ENCODE data around the gene GALNT11.
A peak's percentile ranks its signal among the peaks of the same experiment; 100 is the strongest.

The GALNT11 gene

DNA sequence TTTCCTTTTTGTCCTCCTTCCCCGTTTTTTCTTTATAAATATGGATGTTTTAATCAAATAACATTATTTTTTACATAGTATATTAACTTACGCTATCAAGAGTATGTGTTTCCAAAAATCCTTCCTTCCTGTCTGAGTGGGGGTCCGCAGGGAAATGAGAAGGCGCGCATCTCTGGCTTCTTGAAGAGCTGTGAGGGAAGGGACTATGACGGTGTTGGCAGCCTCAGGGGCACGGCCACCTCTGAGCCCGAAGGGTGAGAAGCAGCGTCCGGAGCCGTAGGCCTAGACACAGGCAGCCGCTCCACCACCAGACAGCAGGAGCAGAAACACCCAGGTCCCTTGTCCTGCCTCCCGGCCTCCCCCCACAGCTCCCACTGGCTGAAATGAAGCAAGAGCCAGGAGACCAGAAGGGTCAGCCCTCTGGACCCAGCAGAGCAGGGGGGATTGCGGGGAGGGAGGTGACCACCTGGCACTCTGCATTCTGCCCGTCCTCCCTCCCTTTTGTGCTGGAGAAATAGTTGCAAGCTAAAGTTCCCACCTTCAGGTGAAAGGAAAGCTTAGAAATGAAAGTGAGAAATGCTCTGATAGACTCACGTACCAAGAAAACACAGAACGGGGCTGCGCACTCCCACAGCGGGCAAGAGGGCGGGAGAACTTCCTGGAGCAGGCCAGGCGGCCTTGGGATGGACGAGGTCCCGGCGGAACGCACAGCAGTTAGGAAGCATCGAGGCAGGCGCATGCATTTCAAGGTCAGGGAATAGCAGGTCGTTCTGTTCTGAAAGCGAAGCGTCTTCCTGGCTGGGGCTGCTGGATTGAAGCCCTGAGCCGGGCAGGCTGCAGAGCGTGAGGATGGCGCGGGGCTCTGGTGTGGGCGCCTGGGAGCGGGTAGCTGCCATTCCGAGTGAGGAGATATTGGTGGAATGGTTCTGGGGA lies 105.5 kb downstream of the GALNT11 start:
- DNase-seq: no peak
- in situ Hi-C loops (cut with HindIII; ENCODE audit: low pct_ligation_motif_present, low pct_unique_long_range_greater_than_20kb, low sequenced_read_pairs): no loop called here

DNA sequence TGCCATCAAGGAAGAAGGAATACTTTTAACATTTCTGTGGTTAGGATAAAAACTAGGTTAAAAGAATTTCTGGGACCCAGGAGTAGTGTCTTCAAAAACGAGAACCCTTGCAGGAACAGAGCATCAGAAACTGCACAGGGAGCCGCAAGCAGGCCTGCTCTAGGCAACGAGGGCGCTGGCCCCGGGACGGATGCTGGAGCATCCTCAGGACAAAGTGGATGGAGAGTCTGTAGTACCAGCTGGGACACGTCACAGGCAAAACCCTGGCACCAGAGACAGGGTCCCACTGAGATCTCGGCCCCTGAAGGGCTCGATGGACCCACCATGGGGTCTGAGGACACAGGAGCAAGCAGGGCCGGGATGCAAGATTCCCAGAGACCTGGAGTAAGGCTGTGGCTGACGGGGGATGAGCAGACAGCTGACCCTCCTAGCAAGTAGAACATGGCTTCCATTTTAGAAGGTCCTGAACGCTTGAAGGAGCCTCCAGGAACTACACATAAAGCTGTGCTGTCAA lies 106.6 kb downstream of the GALNT11 start:
- DNase-seq: no peak
- in situ Hi-C loops (cut with HindIII; ENCODE audit: low pct_ligation_motif_present, low pct_unique_long_range_greater_than_20kb, low sequenced_read_pairs): no loop called here

DNA sequence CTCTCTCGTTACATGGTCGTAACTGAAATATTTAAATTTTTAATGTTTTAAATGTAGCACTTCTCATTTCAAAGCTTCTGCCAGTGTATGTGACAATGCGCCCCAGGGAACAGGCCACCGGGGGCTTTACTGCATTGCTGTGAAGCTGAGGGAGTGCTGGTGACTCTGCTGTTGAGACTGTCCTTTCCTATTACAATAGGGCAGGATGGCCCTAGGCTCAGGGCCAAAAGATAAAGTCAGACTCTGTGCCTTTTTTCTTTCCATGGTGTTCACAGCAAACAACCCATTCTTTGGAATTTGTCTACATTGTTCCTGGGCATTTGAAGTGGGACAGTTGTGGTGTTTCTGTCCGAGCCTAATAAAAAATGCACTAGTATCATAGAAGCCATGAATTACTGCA lies 107.3 kb downstream of the GALNT11 start:
- DNase-seq: no peak
- in situ Hi-C loops (cut with HindIII; ENCODE audit: low pct_ligation_motif_present, low pct_unique_long_range_greater_than_20kb, low sequenced_read_pairs): no loop called here

DNA sequence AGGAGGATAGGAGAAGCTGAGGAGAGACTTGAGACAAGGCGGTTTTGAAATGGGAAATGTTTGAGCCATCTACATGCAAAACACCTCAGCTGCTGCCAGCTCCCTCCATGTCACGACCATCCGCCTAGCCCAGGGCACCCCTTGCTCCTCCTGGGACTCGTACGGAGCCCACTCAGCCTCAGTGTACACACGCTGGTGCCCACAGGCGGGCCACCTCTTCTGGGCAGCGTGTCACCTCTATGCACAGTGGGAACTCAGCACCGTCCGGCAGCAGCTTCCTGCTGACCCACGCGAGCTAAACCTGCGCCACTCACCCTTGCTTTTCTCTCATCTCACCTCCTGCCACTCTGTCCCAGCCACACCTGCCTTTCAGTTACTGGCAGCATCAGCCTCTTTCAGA lies 108.3 kb downstream of the GALNT11 start:
- in situ Hi-C loops (cut with HindIII; ENCODE audit: low pct_ligation_motif_present, low pct_unique_long_range_greater_than_20kb, low sequenced_read_pairs): no loop called here
- DNase-seq: no peak

DNA sequence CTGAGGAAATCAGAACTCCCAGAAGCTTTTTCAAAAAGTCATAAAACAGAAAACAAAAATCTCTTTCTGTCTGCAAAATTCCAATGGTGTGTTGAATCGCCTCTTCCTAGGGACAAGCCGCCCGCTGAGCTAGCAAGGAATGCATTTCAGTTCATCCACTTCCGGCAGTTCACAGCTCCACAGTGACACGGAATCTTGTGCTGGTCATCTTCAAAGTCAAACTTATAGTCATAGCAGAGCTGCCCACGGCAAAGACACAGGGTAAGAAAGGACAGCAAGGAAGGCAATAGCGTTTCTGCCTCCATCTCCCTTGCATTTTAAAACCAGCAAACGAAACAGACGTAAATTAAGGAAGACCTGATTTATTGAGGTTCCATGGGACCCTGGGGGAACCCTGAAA lies 111.2 kb downstream of the GALNT11 start:
- in situ Hi-C loops (cut with HindIII; ENCODE audit: low pct_ligation_motif_present, low pct_unique_long_range_greater_than_20kb, low sequenced_read_pairs): no loop called here
- DNase-seq: no peak

DNA sequence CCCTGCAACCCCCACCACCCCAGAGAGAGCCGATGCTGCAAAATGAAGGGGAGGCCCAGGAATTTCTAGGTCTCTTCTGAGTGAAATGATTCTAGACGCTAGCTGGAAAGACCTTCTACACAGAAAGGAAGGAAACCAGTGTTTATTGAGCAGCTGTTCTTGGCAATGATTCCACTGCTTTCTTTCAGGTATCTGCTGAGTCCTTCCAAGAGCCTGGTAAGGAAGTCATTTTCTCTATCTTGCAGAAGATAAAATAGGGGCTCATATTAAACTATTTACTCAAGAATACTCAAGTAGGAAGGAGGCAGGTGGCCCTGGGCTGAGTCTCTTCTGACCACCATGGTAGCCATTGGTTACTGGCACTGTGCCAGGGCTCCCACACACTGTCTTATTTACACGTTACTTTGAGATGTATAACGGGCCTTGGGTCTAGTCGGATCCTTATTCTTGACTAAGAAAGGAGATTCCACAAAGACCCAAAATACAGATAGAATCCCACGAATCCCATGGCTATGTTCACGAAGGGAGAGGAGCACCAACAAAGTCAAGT lies 112.1 kb downstream of the GALNT11 start:
- in situ Hi-C loops (cut with HindIII; ENCODE audit: low pct_ligation_motif_present, low pct_unique_long_range_greater_than_20kb, low sequenced_read_pairs): no loop called here
- DNase-seq: no peak

DNA sequence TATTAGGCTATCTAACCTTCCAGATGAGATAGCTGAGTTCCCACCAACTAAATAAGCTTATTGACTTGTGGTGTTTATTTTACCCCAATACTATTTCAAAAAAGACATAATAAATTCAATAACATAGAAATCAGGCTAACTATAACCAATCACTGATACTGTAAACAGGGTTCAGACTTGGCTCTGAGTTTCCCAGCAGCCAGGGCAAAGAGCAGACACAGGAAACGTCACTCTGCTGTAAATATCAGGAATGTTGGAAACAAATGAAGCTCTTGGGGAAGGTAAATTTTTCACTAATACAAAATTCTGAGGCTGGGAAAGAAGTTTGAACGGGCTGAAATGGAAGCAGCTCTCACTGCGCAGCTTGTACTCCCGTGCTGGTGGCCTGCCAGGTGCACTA lies 114.6 kb downstream of the GALNT11 start:
- no peak for DNase-seq
- in situ Hi-C loops (cut with HindIII; ENCODE audit: low pct_ligation_motif_present, low pct_unique_long_range_greater_than_20kb, low sequenced_read_pairs): no loop called here

DNA sequence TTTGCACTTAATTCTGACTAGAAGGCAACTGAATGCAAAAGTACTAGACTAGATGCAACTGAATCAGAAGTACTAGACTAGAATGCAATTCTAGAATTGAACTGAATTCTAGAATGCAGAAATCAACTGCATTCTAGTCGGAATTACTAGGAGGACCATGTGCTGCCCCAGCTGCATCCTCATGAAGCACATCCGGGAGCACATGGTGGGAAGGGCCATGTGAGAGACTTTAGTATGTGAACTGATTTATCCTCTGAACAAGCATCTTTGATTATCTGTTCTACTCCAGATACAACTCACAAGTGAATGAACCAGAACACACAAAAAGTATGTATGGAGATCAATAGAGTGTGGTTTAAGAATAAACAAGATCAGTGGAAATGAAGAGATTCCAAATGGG lies 115.1 kb downstream of the GALNT11 start:
- no peak for DNase-seq
- in situ Hi-C loops (cut with HindIII; ENCODE audit: low pct_ligation_motif_present, low pct_unique_long_range_greater_than_20kb, low sequenced_read_pairs): no loop called here

DNA sequence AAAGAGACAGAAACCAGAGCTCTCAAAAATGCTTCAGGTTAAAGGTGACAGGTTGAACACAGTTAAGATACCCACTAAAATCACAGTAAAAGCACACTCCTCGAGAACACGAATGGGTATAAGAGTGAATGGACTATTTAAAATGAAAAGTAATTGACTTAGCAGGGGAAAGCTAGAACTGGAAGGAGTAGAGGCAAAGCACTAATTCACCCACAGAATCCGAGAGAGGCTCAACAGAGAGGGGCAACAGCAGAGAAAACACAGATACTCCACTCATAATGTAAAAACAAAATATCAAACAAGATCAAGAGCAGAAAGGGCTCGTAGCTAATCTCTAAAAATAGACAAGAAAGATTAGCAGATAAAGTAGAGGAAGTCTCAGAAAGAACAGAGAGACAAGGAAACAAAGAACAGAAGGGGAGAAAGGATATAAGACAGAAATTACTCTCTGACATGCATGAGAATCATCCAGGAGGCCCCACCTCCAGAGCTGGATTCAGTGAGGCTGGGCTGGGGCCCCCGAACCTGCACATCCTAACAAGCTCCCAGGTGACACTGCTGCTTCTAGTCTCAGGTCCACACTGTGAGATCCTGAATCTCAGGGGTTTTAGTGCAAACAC lies 117.6 kb downstream of the GALNT11 start:
- no peak for DNase-seq
- in situ Hi-C loops (cut with HindIII; ENCODE audit: low pct_ligation_motif_present, low pct_unique_long_range_greater_than_20kb, low sequenced_read_pairs): no loop called here

DNA sequence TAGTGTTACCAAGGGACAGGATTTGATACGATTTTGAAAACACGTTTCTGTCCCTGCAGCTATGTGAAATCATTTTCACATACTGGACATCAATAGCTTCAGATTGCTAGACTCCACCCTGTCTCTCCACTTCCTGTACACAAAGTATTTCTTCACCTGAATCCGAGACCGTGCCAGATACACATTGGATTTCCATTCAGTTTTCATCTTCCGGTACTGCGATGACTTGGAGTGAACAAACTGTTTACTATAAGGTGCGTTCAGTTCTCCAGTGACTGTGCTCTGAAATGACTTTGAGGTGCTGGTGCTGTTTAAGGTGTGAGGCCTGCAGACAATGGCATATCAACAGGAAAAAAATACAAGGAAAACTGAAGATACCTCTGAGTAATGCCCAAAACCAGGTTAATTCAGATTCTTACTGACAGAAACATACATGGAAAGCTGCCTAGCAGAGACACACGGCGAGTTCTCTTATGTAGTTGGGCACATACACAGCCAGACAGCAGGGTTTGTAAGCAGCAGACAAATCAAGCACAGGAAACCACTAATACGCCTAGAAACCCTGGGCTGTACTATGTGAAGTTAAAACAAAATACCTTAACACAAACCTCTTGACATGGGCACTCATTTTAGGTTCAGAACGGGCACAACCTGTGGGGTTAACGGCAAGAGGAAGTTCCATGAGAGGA lies 119.2 kb downstream of the GALNT11 start:
- DNase-seq: no peak
- in situ Hi-C loops (cut with HindIII; ENCODE audit: low pct_ligation_motif_present, low pct_unique_long_range_greater_than_20kb, low sequenced_read_pairs): no loop called here

DNA sequence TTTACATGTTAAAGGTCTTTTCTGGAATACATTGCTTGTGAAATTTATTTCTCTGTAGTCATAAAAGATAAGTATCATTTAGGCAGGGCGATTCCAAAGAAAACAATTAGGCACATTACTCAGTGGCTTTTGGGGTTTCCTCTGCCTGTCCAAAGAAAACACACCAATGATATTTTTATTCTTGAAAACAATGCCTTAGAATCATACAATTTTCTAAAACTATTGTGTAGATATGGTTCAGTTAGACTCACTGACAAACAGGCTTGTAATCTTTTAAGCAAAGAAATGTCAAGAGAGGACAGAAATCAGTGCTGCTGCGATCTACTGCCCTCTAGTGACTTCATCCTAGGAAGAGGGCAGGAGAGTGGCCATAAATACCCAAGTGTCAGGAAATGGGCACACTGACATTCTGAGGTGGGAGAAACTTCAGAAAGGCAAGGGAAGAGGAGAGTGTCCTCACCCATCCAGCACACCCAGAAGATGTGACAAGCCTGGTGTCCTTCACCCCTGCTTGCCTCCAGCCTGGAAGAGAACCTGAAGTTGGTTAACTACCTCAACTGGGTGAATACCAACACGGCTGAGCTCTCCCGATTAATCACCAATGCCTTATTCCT lies 120.5 kb downstream of the GALNT11 start:
- peak; percentile 64 for DNase-seq
- in situ Hi-C loops (cut with HindIII; ENCODE audit: low pct_ligation_motif_present, low pct_unique_long_range_greater_than_20kb, low sequenced_read_pairs): no loop called here

DNA sequence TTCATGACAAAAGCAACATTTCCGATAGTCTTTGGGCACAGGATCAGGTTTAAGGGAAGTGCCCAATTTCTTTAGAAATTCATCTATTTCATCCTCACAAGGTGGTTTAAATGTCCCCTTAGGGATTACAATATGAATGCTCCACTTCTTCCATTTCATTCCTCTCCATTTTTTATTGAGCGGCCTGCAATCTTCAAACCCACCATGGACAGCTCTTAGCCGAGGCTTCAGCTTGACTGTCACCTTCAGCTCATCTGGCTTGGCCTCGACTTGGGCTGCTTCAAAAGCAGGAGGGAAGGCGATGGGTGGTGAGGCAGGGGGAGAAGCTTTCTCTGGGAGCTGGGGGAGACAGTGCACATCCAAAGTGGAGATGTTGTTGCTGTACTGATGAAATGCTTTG lies 123.2 kb downstream of the GALNT11 start:
- DNase-seq: no peak
- in situ Hi-C loops (cut with HindIII; ENCODE audit: low pct_ligation_motif_present, low pct_unique_long_range_greater_than_20kb, low sequenced_read_pairs): no loop called here

DNA sequence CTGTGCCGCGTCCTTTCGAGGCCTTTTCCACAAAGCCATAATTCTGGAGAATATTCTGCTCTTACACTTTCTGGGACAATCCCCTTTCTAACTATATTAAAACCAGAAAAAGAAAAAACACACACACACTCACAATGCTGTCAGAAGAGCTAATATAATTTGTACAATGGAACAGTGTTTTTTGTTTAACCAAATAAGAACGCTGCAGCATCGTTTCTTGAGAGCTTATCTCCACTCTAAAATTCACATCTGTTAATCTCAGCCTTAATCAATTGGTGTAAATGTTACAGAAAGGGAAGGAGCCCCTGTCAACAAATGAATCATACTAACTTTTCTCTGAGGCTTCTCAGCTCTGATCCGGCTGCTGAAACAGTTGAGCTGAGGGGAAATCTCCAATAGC lies 123.9 kb downstream of the GALNT11 start:
- in situ Hi-C loops (cut with HindIII; ENCODE audit: low pct_ligation_motif_present, low pct_unique_long_range_greater_than_20kb, low sequenced_read_pairs): no loop called here
- no peak for DNase-seq

DNA sequence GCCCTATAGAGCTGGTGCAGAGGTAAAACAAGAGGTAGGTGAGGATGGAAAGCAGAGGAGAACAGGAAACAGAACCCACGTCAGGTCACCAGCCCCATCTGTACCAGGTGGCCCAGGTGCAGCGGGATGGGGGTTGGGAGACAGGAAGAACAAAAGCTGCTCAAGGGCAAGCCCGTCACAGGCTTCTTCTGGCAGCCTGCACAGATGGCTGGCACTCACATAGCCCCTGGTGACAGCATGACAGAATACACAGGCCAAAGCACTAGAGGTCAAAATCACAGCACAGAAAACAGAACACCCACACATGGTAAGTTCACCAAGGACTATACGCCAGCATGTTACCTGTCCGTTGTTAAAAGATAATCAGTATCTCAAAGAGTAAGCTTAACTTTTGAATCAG lies 126.8 kb downstream of the GALNT11 start:
- in situ Hi-C loops (cut with HindIII; ENCODE audit: low pct_ligation_motif_present, low pct_unique_long_range_greater_than_20kb, low sequenced_read_pairs): no loop called here
- DNase-seq: no peak

DNA sequence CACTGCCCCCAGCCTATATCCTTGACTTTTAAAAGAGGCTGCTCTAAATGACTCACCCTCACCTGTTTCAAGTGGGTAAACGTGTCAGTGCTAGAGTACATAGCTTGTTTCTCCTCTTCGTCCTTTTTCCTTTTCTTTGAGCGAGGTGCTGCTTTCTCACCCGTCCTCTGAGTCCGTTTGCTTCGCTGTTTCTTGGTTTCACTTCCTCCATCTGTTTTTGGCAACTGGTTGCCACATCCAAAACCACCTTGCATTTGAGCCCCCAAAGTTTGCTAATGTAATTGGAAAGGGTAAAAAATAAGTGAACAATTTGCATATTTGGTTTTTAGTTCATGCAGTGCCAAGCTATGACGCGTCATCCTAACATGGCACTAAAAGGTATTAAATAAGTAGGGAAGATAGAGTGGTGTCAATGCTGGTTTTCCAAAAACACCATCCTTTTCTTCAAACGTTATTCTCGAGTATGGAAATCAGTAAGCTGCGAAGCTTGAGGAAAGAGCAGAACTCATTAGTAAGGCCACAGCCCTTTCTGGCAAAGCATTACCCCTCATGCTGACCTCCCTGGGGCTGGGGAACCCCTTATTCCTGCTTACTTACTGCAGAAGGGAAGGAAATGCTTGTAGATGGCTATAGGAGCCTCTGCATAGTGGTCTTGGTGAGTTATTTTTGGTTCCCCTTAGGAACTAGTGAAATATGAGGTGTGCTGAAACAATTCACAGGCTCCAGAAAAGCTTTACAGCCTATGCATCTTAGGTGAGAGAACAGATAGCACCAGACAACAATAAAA lies 133.5 kb downstream of the GALNT11 start:
- DNase-seq: no peak
- in situ Hi-C loops (cut with HindIII; ENCODE audit: low pct_ligation_motif_present, low pct_unique_long_range_greater_than_20kb, low sequenced_read_pairs): no loop called here

DNA sequence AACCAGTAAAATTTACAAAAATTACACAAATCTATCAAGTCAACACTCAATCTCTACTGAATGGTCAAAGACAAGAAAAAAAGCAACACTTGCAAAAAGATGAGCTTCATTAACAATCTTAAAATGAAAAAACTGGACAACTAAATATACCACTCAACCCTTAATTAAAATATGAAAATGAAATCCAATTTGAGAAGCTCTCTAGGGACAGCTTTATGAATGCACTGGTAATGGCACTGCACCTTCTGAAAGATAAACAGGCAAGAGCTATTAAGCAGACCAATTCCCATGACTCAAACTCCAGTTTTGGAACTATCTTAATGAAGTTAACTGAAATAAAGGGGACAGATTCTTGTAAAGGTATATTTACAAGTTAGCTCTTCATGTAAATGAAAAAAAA lies 135.7 kb downstream of the GALNT11 start:
- no peak for DNase-seq
- in situ Hi-C loops (cut with HindIII; ENCODE audit: low pct_ligation_motif_present, low pct_unique_long_range_greater_than_20kb, low sequenced_read_pairs): no loop called here

DNA sequence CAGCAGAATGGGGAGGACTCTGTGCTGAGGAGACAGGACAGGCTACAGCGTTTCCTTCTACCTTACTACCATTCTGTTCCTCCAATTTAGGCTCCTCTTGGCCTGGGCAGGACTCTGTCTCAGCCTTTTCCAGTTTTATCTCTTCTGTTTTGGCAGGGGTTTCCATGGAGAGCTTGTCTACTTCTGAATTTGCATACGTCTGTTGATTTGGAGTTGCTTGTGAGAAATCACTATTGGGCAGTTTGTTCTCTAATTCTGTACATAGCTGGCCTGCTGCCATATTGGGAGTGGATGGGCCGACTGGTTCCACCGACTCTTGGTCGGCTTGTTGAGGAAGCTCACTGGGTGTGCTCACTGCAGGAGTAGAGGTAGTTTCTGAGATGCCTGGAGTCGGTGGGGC lies 136.8 kb downstream of the GALNT11 start:
- DNase-seq: no peak
- in situ Hi-C loops (cut with HindIII; ENCODE audit: low pct_ligation_motif_present, low pct_unique_long_range_greater_than_20kb, low sequenced_read_pairs): no loop called here

Measured in ACHN (cell line).